ENCODE data around the gene EPB41L4A.

The EPB41L4A gene

DNA sequence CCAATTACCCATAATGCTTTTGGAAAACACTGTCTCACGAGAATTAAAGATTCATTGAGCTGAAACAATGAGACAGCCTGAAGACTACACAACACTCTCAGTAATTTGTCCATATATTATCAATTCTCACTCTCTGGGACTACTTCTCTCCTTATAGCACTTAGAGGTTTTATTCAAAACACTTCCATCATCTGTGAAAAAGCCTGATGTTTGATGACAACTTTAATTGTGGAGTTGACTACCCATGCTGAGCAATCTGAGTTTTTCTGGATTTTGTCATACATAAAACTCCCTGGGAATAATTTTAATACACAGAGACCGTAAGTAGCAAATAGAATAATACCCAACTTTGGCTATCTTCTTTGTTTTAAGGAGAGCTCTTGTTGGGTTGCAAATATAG, 305.5 kb downstream of the EPB41L4A start:
- DNase-seq (ENCODE audit: low read depth in 2 of 2) = no peak

Measured in stimulated activated CD8-positive, alpha-beta memory T cell treated with anti-CD3 and anti-CD28 coated beads, Interleukin-2, amount 100 ng/mL, for 48 hours (primary cell).